Measurements from ENCODE around the gene HOXB5. TPM values are rescaled to one million over a fixed set of nuclear protein-coding genes. Genes with fewer than 3 reads are reported as not detected.

HOXB5 gene
- total and polyA plus RNA-seq, 2 donors (not counting 1 experiment from before 2014, with no cell fraction given) = not detected

- Histone ChIP-seq H3K4me3 (ENCODE audit: control extremely low read depth in 1 of 5, extremely low read depth in 1 of 5, insufficient read depth in 1 of 5, low read depth in 2 of 5, low read length in 4 of 5) (no peak overlapping the region), H3K4me2 (replicated peaks; ENCODE audit: low read depth, low read length, poor library complexity, severe bottlenecking) (no peak overlapping the region), H3K27me3 (replicated peaks in 1 of 4; ENCODE audit: control extremely low read depth in 1 of 4, control insufficient read depth in 3 of 4, insufficient read depth in 4 of 4, low read length in 3 of 4) (peaks cover 0 to 96% (median 68%) of the 10 kb centered on the region in 4 experiments), H3K4me1 (ENCODE audit: control insufficient read depth in 2 of 2, insufficient read depth in 2 of 2, low read length in 2 of 2) (peaks cover 29 to 35% of the 10 kb centered on the region in 2 donors), H2AFZ (ENCODE audit: insufficient read depth, low read depth, low read length, poor library complexity, severe bottlenecking) (no peak overlapping the region), H3K9me3 (ENCODE audit: control extremely low read depth in 1 of 3, control insufficient read depth in 2 of 3, insufficient read depth in 1 of 3, low read length in 2 of 3) (peaks cover 0 to 12% (median 0%) of the 10 kb centered on the region in 3 donors), H3K79me2 (ENCODE audit: control insufficient read depth, insufficient read depth, low read length) (no peaks in the 10 kb centered on the region), H4K20me1 (ENCODE audit: control insufficient read depth, insufficient read depth, low read length, poor library complexity, severe bottlenecking) (no peaks in the 10 kb centered on the region), H3K9ac (ENCODE audit: low read length) (no peak overlapping the region), H3K27ac (ENCODE audit: low read length in 2 of 2) (no peak overlapping the region), H3K36me3 (replicated peaks in 1 of 2; ENCODE audit: control extremely low read depth in 1 of 2, control insufficient read depth in 1 of 2, extremely low read depth in 1 of 2, insufficient read depth in 2 of 2, low read length in 1 of 2) (no peaks in the 10 kb centered on the region)
- Mint-ChIP-seq H3K27ac (no peak overlapping the region), H3K9me3 (ENCODE audit: insufficient read depth) (no peaks in the 10 kb centered on the region), H3K4me3 (no peak overlapping the region), H3K4me1 (peaks cover 24% of the 10 kb centered on the region), H3K27me3 (peaks cover 77% of the 10 kb centered on the region)
- intact Hi-C loops (cut with micrococcal nuclease) = no loop called here
- CTCF ChIA-PET = interaction anchor here (0.8 to 1.2 kb wide), 6 partner anchors 9 to 366 kb away, joined by 3 to 5 read pairs (median 4); no protein-coding TSS in a partner anchor
- POLR2A ChIA-PET = no interaction called here
- ATAC-seq (ENCODE audit: low read depth) (no peak), DNase-seq (no peak)
- WGBS (ENCODE audit: insufficient coverage) = 84% methylated on average over 2 of the region's 5 CpGs
- TF ChIP-seq CTCF (IDR thresholded peaks at IDR 0.05) (no peak), EZH2 (IDR thresholded peaks at IDR 0.05; ENCODE audit: borderline replicate concordance, insufficient read depth, low read depth, low read length, poor library complexity, severe bottlenecking) (no peak)
Measured at GRCh38 chr17:48628649-48629410, 35.3 kb upstream of the HOXB5 start.
